Vagina (tissue), 2 donors: ENCODE data around the gene CCDC57. TPM values are rescaled to one million over a fixed set of nuclear protein-coding genes. Genes with fewer than 3 reads are reported as not detected.

Experiments
- DNase-seq, 2 donors: peaks; one replicate each; pipeline ENCODE4 v3.0.0-alpha.2; 2017; ENCODE audit errors: extremely low spot score in 2 of 2
- H3K27ac ChIP-seq: fragments of 200-600 bp; sonication (generic); one replicate; pipeline ENCODE4 v1.5.1; 2019
- H3K27me3 ChIP-seq: fragments of 200-600 bp; sonication (generic); one replicate; pipeline ENCODE4 v1.5.1; 2019
- H3K36me3 ChIP-seq, 2 donors: fragments of 200-600 bp; sonication (generic); one replicate each; pipeline ENCODE4 v1.5.1; 2017 to 2019
- H3K4me1 ChIP-seq: fragments of 200-600 bp; sonication (generic); one replicate; pipeline ENCODE4 v1.5.1; 2019
- H3K4me3 ChIP-seq, 2 donors: fragments of 200-600 bp; sonication (generic); 1 replicate in 1 of 2; 2 replicates in 1 of 2; pipeline ENCODE4 v1.5.1; 2016 to 2019
- H3K9me3 ChIP-seq: fragments of 200-600 bp; sonication (generic); one replicate; pipeline ENCODE4 v1.5.1; 2019
- CTCF ChIP-seq, 3 experiments: fragments of 450-650 bp in 2 of 3; fragments of 200-600 bp in 1 of 3; sonication (generic) in 1 of 3; IDR thresholded peaks; one replicate each; pipeline ENCODE4 v1.5.1; 2017 to 2019; ENCODE audit warnings: antibody characterized with exemption in 3 of 3, mild to moderate bottlenecking in 2 of 3, moderate library complexity in 2 of 3
- POLR2A ChIP-seq, 2 donors: fragments of 450-650 bp; IDR thresholded peaks; one replicate each; pipeline ENCODE4 v1.6.1; 2017; ENCODE audit warnings: antibody characterized with exemption in 2 of 2, mild to moderate bottlenecking in 2 of 2, moderate library complexity in 2 of 2
- POLR2AphosphoS5 ChIP-seq, 2 donors: sonication (generic); formaldehyde crosslinking; IDR thresholded peaks; one replicate each; pipeline ENCODE4 v1.9.0; 2017; ENCODE audit warnings: antibody characterized with exemption in 2 of 2, mild to moderate bottlenecking in 2 of 2, low read depth in 1 of 2; ENCODE audit not compliant: insufficient read depth in 1 of 2
- intact Hi-C: fragments of 100-400 bp; cut with DNase I; formaldehyde crosslinking; loops from one replicate; pipeline ENCODE4 v1.15.1; 2023
- total RNA-seq: library from RNA; depleted of rRNA; stranded (reverse); fragments of >200 nt; gene quantifications from one replicate; pipeline ENCODE4 v1.2.3, GENCODE V29; 2016

Gene CCDC57
- total RNA-seq, 1 donor from 2014 or later, result 26.5 TPM

DNA sequence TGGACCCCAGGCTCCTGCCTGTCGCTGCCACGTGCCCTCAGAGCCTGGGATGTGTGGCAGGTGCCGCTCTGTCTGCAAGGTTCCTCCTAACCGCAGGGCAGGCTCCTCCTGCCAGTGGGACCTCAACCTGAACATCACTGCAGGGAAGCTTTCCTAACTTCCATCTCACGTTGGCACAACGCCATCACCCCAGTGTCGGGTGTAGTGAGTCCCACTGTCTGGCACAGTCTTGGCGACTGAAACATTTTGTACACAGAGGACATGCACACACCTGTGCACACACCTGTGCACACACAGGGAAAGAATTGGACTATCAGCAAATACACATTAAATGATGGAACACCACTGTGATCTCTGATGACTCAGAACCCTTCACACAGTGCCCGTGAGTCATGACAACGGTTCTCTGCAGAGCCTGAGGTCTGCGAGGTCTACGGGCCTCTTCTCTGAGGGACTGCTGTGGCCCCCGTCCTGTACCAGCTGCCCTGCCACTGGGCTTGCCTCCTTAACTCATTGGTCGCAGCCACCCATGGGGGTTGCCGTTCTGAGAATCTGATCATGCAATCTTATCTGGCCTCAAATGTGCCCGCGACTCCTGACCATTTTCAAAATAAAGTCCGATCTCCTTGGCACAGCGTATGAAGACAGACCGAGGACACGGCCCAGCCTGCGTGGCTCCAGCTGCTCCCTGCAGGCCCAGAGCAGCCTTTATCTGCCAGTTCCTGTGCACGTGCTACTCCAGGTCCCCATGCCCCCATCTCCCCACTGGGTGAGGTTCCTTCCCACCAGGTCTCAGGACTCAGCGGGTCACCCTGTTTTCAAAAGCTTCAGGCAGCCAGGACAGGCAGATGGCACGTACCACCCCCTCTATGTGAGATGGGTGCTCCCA is 7.6 kb downstream of the CCDC57 start:
- Histone ChIP-seq H3K4me3 (no peak overlapping the region), H3K4me1 (peaks cover 21% of the 10 kb centered on the region), H3K27me3 (no peaks in the 10 kb centered on the region), H3K36me3 (no peaks in the 10 kb centered on the region), H3K9me3 (no peaks in the 10 kb centered on the region), H3K27ac (peak overlapping the region; percentile 74)
- TF ChIP-seq POLR2A (IDR thresholded peaks at IDR 0.05) (no peak), POLR2AphosphoS5 (IDR thresholded peaks at IDR 0.05; ENCODE audit: insufficient read depth in 1 of 2, low read depth in 1 of 2) (no peak), CTCF (IDR thresholded peaks at IDR 0.05) (no peak)
- intact Hi-C loops, result loop anchor here (10.0 kb wide), 1 partner anchor 120 kb away; no protein-coding TSS in a partner anchor
- DNase-seq, result no peak

- intact Hi-C loops, result loop anchor here (10.0 kb wide), 1 partner anchor 121 kb away; no protein-coding TSS in a partner anchor
- H3K4me1 ChIP-seq, result peaks cover 21% of the 10 kb centered on the region
- DNase-seq, result no peak
- no peak overlapping the region for H3K27ac ChIP-seq
- H3K9me3 ChIP-seq, result no peaks in the 10 kb centered on the region
- TF ChIP-seq POLR2AphosphoS5 (IDR thresholded peaks at IDR 0.05; ENCODE audit: insufficient read depth in 1 of 2, low read depth in 1 of 2), result no peak
- no peak for TF ChIP-seq POLR2A (IDR thresholded peaks at IDR 0.05)
- no peak for TF ChIP-seq CTCF (IDR thresholded peaks at IDR 0.05)
- H3K36me3 ChIP-seq, result peaks cover 0 to 6% of the 10 kb centered on the region in 2 donors
- no peaks in the 10 kb centered on the region for H3K27me3 ChIP-seq
- no peak overlapping the region for H3K4me3 ChIP-seq
Measured at GRCh38 chr17:82203920-82204319, 8.7 kb downstream of the CCDC57 start.

DNA sequence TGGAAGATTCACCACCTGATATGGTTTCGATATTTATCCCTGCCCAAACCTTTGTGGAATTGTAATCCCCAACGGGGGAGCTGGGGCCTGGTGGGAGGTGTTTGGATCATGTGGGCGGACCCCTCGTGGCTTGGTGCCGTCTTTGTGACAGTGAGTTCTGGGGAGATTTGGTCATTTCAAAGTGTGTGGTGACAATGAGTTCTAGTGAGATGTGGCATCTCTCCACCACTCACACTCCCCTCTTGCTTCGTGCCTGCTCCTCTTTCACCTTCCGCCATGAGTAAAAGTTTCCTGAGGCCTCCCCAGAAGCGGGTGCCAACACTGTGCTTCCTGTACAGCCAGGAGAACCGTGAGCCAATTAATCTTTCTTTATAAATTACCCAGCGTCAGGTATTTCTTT is 9.7 kb downstream of the CCDC57 start:
- peaks cover 0 to 6% of the 10 kb centered on the region in 2 donors for H3K36me3 ChIP-seq
- intact Hi-C loops, result loop anchor here (10.0 kb wide), 1 partner anchor 122 kb away; no protein-coding TSS in a partner anchor
- no peaks in the 10 kb centered on the region for H3K27me3 ChIP-seq
- peaks cover 21% of the 10 kb centered on the region for H3K4me1 ChIP-seq
- no peaks in the 10 kb centered on the region for H3K9me3 ChIP-seq
- no peak overlapping the region for H3K4me3 ChIP-seq
- no peak for DNase-seq
- H3K27ac ChIP-seq, result no peak overlapping the region
- TF ChIP-seq CTCF (IDR thresholded peaks at IDR 0.05) (no peak), POLR2A (IDR thresholded peaks at IDR 0.05) (no peak), POLR2AphosphoS5 (IDR thresholded peaks at IDR 0.05; ENCODE audit: insufficient read depth in 1 of 2, low read depth in 1 of 2) (no peak)

GRCh38 chr17:82201498-82201910 is 11.1 kb downstream of the CCDC57 start:
- H3K4me1 ChIP-seq, result peaks cover 19% of the 10 kb centered on the region
- TF ChIP-seq POLR2AphosphoS5 (IDR thresholded peaks at IDR 0.05; ENCODE audit: insufficient read depth in 1 of 2, low read depth in 1 of 2) (no peak), CTCF (IDR thresholded peaks at IDR 0.05) (no peak), POLR2A (IDR thresholded peaks at IDR 0.05) (no peak)
- no peak for DNase-seq
- no peaks in the 10 kb centered on the region for H3K9me3 ChIP-seq
- no peak overlapping the region for H3K4me3 ChIP-seq
- H3K27me3 ChIP-seq, result no peaks in the 10 kb centered on the region
- intact Hi-C loops, result loop anchor here (10.0 kb wide), 1 partner anchor 123 kb away; no protein-coding TSS in a partner anchor
- no peak overlapping the region for H3K27ac ChIP-seq
- peaks cover 0 to 6% of the 10 kb centered on the region in 2 donors for H3K36me3 ChIP-seq
